Endothelial cell of umbilical vein (primary cell): ENCODE results near the gene CDK10. TPM values are rescaled to one million over a fixed set of nuclear protein-coding genes. Genes with fewer than 3 reads are reported as not detected.
A peak's percentile ranks its signal among the peaks of the same experiment; 100 is the strongest.

Experiments used
- BruUV-seq: library from RNA; stranded (reverse); fragments of 400-500 nt; replicated peaks from 2 replicates; lab custom pipeline; 2021; lab: Mats Ljungman, UMichigan
- CTCF ChIA-PET: fragments of 300-600, 350-600 bp; sonication (Branson Sonifier 250); formaldehyde crosslinking; loops from one replicate; lab custom pipeline; 2021; ENCODE audit warnings: antibody characterized with exemption, inconsistent platforms; lab: Charles Lee
- POLR2A ChIA-PET: fragments of 300-600, 350-600 bp; sonication (Branson Sonifier 250); formaldehyde crosslinking; loops from one replicate; lab custom pipeline; 2021; ENCODE audit warnings: antibody characterized with exemption, inconsistent platforms; lab: Charles Lee
- DNase-seq: peaks from one replicate; pipeline ENCODE4 v3.0.0-alpha.2; 2011; ENCODE audit warnings: low read depth, low spot score
- FAIRE-seq: peaks from 2 replicates; lab custom pipeline; 2011; peaks lifted over from hg19 to GRCh38; lab: Jason Lieb, UNC
- H2AFZ ChIP-seq: 2 replicates; pipeline ENCODE4 v1.6.0; 2012; ENCODE audit warnings: low read depth, low read length, control low read depth, inconsistent platforms
- H3K27ac ChIP-seq: 2 replicates; pipeline ENCODE4 v1.5.1; 2011; ENCODE audit warnings: low read depth, mild to moderate bottlenecking, control low read depth, low read length, moderate library complexity; ENCODE audit not compliant: insufficient read depth
- H3K27me3 ChIP-seq, 2 experiments: 2 replicates each; pipeline versions ENCODE4 v1.6.0 to v1.6.1; 2011; ENCODE audit warnings: low read length in 2 of 2, mixed read lengths in 1 of 2; ENCODE audit not compliant: control insufficient read depth in 2 of 2, insufficient read depth in 2 of 2
- H3K36me3 ChIP-seq, 2 experiments: 2 replicates in 1 of 2; 3 replicates in 1 of 2; pipeline ENCODE4 v1.5.1; 2011; ENCODE audit warnings: low read length in 2 of 2, mild to moderate bottlenecking in 1 of 2, moderate library complexity in 1 of 2; ENCODE audit not compliant: control insufficient read depth in 2 of 2, insufficient read depth in 2 of 2; ENCODE audit errors: extremely low read depth in 1 of 2
- H3K4me1 ChIP-seq: 3 replicates; pipeline ENCODE4 v1.5.1; 2011; ENCODE audit warnings: mild to moderate bottlenecking, low read length; ENCODE audit not compliant: control insufficient read depth, insufficient read depth; ENCODE audit errors: extremely low read depth
- H3K4me2 ChIP-seq: 2 replicates; pipeline ENCODE4 v1.6.1; 2011; ENCODE audit warnings: low read length, control low read depth, mixed read lengths; ENCODE audit not compliant: insufficient read depth
- H3K4me3 ChIP-seq, 3 experiments: fragments of 200-600 bp in 1 of 3; sonication (generic), shearing (Covaris generic) in 1 of 3; replicated peaks in 1 of 3; 2 replicates each; pipeline ENCODE4 v1.5.1; 2011 to 2016; ENCODE audit warnings: control low read depth in 3 of 3, low read length in 3 of 3, mild to moderate bottlenecking in 2 of 3, inconsistent platforms in 1 of 3, low read depth in 1 of 3, moderate library complexity in 1 of 3; ENCODE audit not compliant: insufficient read depth in 1 of 3
- H3K79me2 ChIP-seq: 2 replicates; pipeline ENCODE4 v1.6.0; 2012; ENCODE audit warnings: low read length, inconsistent platforms; ENCODE audit not compliant: control insufficient read depth, insufficient read depth
- H3K9ac ChIP-seq: replicated peaks from 2 replicates; pipeline ENCODE3; 2011; ENCODE audit warnings: low read length, control low read depth; ENCODE audit not compliant: insufficient read depth; ENCODE audit errors: extremely low read depth
- H3K9me1 ChIP-seq: replicated peaks from 3 replicates; pipeline ENCODE4 v1.6.0; 2011; ENCODE audit warnings: mild to moderate bottlenecking, low read length; ENCODE audit not compliant: control insufficient read depth, insufficient read depth; ENCODE audit errors: extremely low read depth
- H3K9me3 ChIP-seq: replicated peaks from 2 replicates; pipeline ENCODE4 v1.5.1; 2012; ENCODE audit warnings: low read length, inconsistent platforms; ENCODE audit not compliant: control insufficient read depth, insufficient read depth
- H4K20me1 ChIP-seq: replicated peaks from 2 replicates; pipeline ENCODE3; 2011; ENCODE audit warnings: mild to moderate bottlenecking, low read length; ENCODE audit not compliant: control insufficient read depth, insufficient read depth; ENCODE audit errors: extremely low read depth
- EZH2 ChIP-seq: IDR thresholded peaks from 2 replicates; pipeline ENCODE4 v1.6.1; 2012; ENCODE audit warnings: borderline replicate concordance, low read depth, mild to moderate bottlenecking, moderate library complexity, low read length, inconsistent platforms; ENCODE audit not compliant: severe bottlenecking
- FOS ChIP-seq: IDR thresholded peaks from 2 replicates; pipeline ENCODE4 v1.6.1; 2011; ENCODE audit warnings: mild to moderate bottlenecking, low read length, moderate library complexity, borderline replicate concordance; ENCODE audit not compliant: insufficient read depth
- GATA2 ChIP-seq: IDR thresholded peaks from 2 replicates; pipeline ENCODE4 v1.7.0; 2011; ENCODE audit warnings: low read depth, mild to moderate bottlenecking, moderate library complexity, mixed read lengths, low read length; ENCODE audit not compliant: insufficient read length, insufficient read depth
- JUN ChIP-seq: IDR thresholded peaks from 2 replicates; pipeline ENCODE4 v1.6.1; 2011; ENCODE audit warnings: borderline replicate concordance, low read depth; ENCODE audit not compliant: insufficient read length, insufficient read depth
- MYC ChIP-seq: IDR thresholded peaks from one replicate; pipeline ENCODE4 v1.6.1; 2011; ENCODE audit warnings: mild to moderate bottlenecking, low read depth, low read length
- POLR2A ChIP-seq: IDR thresholded peaks from 2 replicates; pipeline ENCODE4 v1.6.1; 2012; ENCODE audit warnings: low read depth, mild to moderate bottlenecking, control low read depth, low read length
- POLR2AphosphoS5 ChIP-seq: IDR thresholded peaks from 2 replicates; pipeline ENCODE4 v1.6.1; 2012; ENCODE audit warnings: low read depth, mild to moderate bottlenecking, control low read depth, low read length, moderate library complexity; ENCODE audit not compliant: insufficient read depth
- dilution Hi-C: fragments of 300-500 bp; cut with MboI; formaldehyde crosslinking; loops from one replicate; pipeline ENCODE4 v1.15.0; 2019; ENCODE audit warnings: low sequenced_read_pairs; ENCODE audit not compliant: extremely low pct_ligation_motif_present
- intact Hi-C: fragments of 100-400 bp; cut with micrococcal nuclease; formaldehyde crosslinking; loops from one replicate; pipeline ENCODE4 v1.10.0; 2022
- polyA plus RNA-seq, 4 experiments: library from polyadenylated mRNA; depleted of rRNA in 3 of 4; stranded (reverse) in 3 of 4; unstranded in 1 of 4; fragments of >200 nt; gene quantifications; 2 replicates each; pipeline versions ENCODE4 v1.2.1 to v1.2.3, GENCODE V29; 2011 to 2012; ENCODE audit warnings: missing spikeins in 1 of 4
- total RNA-seq: library from RNA; stranded (reverse); gene quantifications from 2 replicates; pipeline ENCODE4 v1.2.3, GENCODE V29; 2021
- TF ChIP-seq, protein P1 (sequence below), 2 donors: IDR thresholded peaks; 1 replicate in 1 of 2; 2 replicates in 1 of 2; pipeline ENCODE4 v1.5.1; 2011; ENCODE audit warnings: low read length in 2 of 2, mild to moderate bottlenecking in 2 of 2, moderate library complexity in 2 of 2, control low read depth in 1 of 2, inconsistent platforms in 1 of 2, low read depth in 1 of 2; ENCODE audit not compliant: insufficient read depth in 1 of 2; ENCODE audit errors: extremely low read depth in 1 of 2
- TF ChIP-seq, protein P2 (sequence below): IDR thresholded peaks from 2 replicates; pipeline ENCODE4 v1.6.1; 2011; ENCODE audit not compliant: insufficient read depth, insufficient read length

The CDK10 gene
- total and polyA plus RNA-seq, 2 donors (not counting 3 experiments of a cell fraction or from before 2014, with no cell fraction given), result 74.5 to 99.9 TPM

DNA sequence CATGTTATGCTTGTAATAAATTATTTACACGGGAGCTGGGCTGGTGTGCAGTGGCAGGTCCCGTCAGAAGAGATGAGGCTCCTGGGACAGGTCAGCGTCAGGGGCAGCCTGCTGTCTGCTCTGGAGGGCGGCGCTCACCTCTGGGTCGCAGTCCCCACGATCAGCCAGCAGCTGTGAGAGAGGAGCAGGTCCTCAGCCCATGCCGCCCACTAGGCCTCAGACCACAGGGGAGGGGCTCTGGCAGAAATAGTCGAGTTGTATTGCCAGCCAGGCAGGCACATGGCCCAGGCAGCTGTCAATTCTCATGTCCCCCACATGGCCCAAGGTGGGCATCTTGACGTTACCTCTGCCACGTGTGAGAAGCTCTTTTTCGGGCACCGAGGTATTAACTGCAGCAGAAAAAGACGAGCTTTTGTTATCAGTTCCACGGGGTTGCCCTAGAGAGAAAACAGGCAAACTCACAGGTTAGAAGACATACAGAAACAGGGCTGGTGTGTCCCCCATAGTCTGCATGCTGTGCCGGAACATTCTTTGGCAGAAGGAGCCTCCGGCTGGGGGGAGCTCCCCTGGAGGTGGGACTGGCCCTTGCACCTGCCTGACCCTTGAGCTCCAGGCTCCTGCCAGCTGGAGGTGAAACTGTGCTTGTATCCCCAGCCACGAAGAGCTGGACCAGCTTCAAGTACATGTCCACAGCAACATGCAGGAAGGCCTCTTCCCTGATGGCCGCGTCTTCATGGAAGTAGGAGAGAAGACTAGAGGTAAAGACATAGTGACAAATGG lies 52.2 kb downstream of the CDK10 start:
- Histone ChIP-seq H3K9ac (no peak overlapping the region), H3K79me2 (no peaks in the 10 kb centered on the region), H3K4me2 (no peak overlapping the region), H3K27me3 (no peaks in the 10 kb centered on the region), H2AFZ (no peak overlapping the region), H3K36me3 (peaks cover 24 to 53% of the 10 kb centered on the region in 2 experiments), H3K9me3 (no peaks in the 10 kb centered on the region), H3K4me3 (no peak overlapping the region), H3K27ac (no peak overlapping the region), H3K4me1 (no peaks in the 10 kb centered on the region), H4K20me1 (no peaks in the 10 kb centered on the region), H3K9me1 (no peaks in the 10 kb centered on the region)
- TF ChIP-seq EZH2 (no peak), POLR2AphosphoS5 (peak; percentile 12)
- CTCF ChIA-PET, result interaction anchor here (1.0 to 1.2 kb wide), 2 partner anchors 33 to 126 kb away, joined by 3 to 6 read pairs; no protein-coding TSS in a partner anchor
- intact Hi-C loops, result no loop called here
- POLR2A ChIA-PET, result interaction anchor here (0.6 kb wide), 1 partner anchor 36 kb away, joined by 3 read pairs; no protein-coding TSS in a partner anchor
- dilution Hi-C loops, result no loop called here
- BruUV-seq, result TSS peak; percentile 6
- FAIRE-seq (no peak), DNase-seq (no peak)

DNA sequence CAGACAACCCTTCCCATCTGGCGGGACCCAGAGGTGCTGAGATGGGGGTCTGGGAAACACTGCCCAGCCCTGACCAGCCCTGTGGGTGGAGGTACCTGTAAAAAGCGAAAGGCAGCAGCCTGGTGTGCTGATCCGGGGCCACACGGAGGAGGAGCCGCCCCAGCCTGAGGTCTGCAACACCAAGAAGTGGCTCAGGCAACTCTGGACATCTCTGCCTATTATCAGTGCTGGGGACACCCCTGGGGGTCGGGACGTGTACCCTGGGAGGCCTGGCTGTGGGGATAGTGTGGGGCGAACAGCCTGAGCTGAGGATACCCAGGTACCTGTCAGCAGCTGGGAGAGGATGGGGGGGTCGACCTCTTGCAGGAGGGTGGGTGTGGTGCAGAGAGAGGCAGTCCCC lies 52.9 kb downstream of the CDK10 start:
- TF ChIP-seq FOS (no peak), POLR2AphosphoS5 (no peak), POLR2A (no peak), GATA2 (no peak), EZH2 (no peak), JUN (no peak), MYC (no peak)
- TF ChIP-seq, protein P1, sequence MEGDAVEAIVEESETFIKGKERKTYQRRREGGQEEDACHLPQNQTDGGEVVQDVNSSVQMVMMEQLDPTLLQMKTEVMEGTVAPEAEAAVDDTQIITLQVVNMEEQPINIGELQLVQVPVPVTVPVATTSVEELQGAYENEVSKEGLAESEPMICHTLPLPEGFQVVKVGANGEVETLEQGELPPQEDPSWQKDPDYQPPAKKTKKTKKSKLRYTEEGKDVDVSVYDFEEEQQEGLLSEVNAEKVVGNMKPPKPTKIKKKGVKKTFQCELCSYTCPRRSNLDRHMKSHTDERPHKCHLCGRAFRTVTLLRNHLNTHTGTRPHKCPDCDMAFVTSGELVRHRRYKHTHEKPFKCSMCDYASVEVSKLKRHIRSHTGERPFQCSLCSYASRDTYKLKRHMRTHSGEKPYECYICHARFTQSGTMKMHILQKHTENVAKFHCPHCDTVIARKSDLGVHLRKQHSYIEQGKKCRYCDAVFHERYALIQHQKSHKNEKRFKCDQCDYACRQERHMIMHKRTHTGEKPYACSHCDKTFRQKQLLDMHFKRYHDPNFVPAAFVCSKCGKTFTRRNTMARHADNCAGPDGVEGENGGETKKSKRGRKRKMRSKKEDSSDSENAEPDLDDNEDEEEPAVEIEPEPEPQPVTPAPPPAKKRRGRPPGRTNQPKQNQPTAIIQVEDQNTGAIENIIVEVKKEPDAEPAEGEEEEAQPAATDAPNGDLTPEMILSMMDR (IDR thresholded peaks at IDR 0.05; ENCODE audit: extremely low read depth in 1 of 2, insufficient read depth in 1 of 2, low read depth in 1 of 2, low read length in 2 of 2), result no peak
- TF ChIP-seq, protein P2, sequence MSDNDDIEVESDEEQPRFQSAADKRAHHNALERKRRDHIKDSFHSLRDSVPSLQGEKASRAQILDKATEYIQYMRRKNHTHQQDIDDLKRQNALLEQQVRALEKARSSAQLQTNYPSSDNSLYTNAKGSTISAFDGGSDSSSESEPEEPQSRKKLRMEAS, result no peak
- no peaks in the 10 kb centered on the region for H3K9me1 ChIP-seq
- DNase-seq (no peak), FAIRE-seq (no peak)
- H3K27me3 ChIP-seq, result no peaks in the 10 kb centered on the region
- POLR2A ChIA-PET, result interaction anchor here (0.6 kb wide), 1 partner anchor 35 kb away, joined by 3 read pairs; no protein-coding TSS in a partner anchor
- no peak overlapping the region for H2AFZ ChIP-seq
- no peak overlapping the region for H3K4me3 ChIP-seq
- BruUV-seq, result no TSS peak
- no peak overlapping the region for H3K9ac ChIP-seq
- H3K4me2 ChIP-seq, result no peak overlapping the region
- no peaks in the 10 kb centered on the region for H4K20me1 ChIP-seq
- dilution Hi-C loops, result no loop called here
- intact Hi-C loops, result no loop called here
- no peaks in the 10 kb centered on the region for H3K79me2 ChIP-seq
- H3K9me3 ChIP-seq, result no peaks in the 10 kb centered on the region
- no peaks in the 10 kb centered on the region for H3K4me1 ChIP-seq
- CTCF ChIA-PET, result interaction anchor here (1.0 to 1.2 kb wide), 2 partner anchors 33 to 125 kb away, joined by 3 to 6 read pairs; no protein-coding TSS in a partner anchor
- no peak overlapping the region for H3K27ac ChIP-seq
- H3K36me3 ChIP-seq, result peaks cover 24 to 49% of the 10 kb centered on the region in 2 experiments
